A172 (cell line): ENCODE measurements around the gene TLR3. TPM values are rescaled to one million over a fixed set of nuclear protein-coding genes. Genes with fewer than 3 reads are reported as not detected.

Source experiments
- DNase-seq: peaks from one replicate; pipeline ENCODE4 v3.0.0-alpha.2; 2015; ENCODE audit warnings: low spot score
- total RNA-seq: library from RNA; depleted of rRNA; stranded (reverse); fragments of >200 nt; shearing (Covaris generic); gene quantifications from 2 replicates; pipeline ENCODE4 v1.2.3, GENCODE V29; 2014; rRNA removed

TLR3 gene
- total RNA-seq, 1 experiment from 2014 or later: 4.0 TPM

- DNase-seq: no peak
Measured at GRCh38 chr4:186104890-186105646, 36.1 kb downstream of the TLR3 start.

- DNase-seq: no peak
Measured at GRCh38 chr4:186105647-186106321, 36.8 kb downstream of the TLR3 start.

GRCh38 chr4:186107947-186108346 is 39.0 kb downstream of the TLR3 start:
- no peak for DNase-seq

DNA sequence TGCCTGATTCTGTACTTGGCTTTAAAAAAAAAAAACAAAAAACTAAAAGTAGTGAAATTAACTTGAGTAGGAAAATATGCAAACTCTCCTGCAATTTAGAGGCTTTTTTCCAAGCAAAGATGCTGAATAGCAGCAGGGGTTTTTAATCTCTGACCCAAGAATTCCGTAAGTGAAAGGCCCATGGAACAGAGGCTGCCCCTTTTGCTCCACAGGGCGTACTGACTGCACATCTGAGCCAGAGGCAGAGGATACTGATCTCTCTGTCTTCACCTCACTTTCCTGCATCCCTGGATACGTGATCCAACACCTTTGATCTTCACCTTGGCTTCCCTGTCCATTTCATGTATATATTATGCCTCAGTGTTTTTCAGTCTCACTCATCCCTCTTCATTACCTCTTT is 39.4 kb downstream of the TLR3 start:
- no peak for DNase-seq

- DNase-seq: no peak
Measured at GRCh38 chr4:186109245-186109644, 40.3 kb downstream of the TLR3 start.

DNA sequence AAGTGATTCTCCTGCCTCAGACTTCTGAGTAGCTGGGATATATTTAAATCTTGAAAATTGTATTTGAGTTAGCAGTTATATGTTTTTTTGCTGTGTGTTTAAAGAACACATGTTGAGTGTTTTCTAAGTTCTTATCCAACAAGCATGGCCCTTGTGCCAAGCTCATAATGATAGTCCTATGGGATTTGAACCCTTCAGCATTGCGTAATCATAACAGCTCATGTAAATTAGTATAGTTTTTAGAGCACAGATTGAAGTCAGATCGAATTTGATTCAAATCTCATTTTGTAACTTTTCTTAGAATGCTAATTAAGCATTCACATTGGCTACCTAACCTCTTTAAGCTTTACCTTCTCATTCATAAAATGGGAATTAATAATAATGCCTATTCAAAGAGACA is 47.7 kb downstream of the TLR3 start:
- DNase-seq: no peak

- no peak for DNase-seq
Measured at GRCh38 chr4:186118582-186118981, 49.6 kb downstream of the TLR3 start.

GRCh38 chr4:186121057-186121456 is 52.1 kb downstream of the TLR3 start:
- DNase-seq: no peak

- no peak for DNase-seq
Measured at GRCh38 chr4:186128842-186129241, 59.9 kb downstream of the TLR3 start.

DNA sequence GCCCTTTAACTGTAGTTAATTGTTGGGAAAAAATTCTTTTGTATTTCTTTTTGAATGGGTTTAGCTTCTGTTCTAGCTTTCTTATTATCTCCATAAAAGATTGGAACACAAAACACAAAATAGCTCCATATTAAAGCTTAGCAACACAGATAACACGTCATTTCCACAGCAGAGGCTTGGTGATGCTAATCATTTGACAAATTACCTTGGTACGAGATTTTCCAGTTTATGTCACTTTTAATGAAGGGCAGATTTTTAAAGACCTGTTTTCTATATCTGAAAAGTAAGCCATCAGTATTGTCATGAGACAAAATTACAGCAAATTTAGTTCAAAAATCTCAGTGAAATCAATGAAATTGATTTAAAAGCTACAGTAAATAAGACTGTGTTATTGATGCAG is 63.0 kb downstream of the TLR3 start:
- DNase-seq: no peak

DNA sequence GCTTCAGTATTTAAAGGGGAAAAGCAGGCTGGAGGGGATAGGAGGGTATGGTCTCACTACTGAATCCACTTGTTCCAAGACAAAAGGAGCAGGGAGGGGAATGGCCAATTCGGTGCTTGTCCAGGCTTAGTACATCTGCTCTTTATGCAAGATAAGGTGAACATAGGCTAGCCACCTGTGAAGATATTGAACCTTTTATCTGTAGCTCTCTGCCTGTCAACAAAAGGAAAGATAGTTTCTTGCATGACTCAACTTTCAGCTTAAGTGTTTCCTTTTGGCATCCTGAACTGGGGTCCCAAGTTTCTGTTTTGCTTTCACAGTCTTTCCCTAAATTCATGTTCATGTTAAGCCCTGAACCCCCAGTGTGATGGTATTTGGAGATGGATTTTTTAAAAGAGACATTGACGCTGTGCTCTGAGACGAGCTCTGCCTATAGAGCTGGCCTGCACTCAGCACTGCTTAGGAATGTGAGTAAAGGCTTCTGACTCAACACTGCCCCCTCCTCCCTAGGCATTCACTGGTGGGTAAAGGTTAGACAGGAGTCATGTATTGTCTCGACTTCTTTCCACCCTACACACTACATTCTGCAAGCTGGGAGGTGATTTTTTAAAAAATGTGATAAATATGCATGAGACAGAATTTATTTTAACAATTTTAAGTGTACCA is 63.8 kb downstream of the TLR3 start:
- DNase-seq: peak; percentile 43

DNA sequence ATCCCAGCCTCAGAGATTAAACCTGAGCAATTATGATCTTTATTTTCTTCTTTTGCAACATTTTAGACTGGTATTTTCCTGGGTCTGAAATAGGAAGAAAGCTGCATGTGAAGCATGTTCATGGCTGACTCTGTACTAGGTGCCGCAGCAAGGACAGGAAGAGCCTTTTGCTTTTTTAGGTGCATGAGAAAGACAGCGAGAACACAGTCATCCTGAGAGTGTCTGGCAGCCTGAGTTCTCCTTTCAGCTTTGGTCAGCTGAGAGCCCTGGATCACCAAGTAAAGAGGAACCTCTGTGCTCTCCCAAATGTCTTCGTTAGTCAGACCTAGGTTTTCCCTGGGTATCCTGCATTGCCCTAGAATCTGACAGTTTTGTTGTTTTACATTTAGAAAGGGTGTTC is 65.3 kb downstream of the TLR3 start:
- no peak for DNase-seq

DNA sequence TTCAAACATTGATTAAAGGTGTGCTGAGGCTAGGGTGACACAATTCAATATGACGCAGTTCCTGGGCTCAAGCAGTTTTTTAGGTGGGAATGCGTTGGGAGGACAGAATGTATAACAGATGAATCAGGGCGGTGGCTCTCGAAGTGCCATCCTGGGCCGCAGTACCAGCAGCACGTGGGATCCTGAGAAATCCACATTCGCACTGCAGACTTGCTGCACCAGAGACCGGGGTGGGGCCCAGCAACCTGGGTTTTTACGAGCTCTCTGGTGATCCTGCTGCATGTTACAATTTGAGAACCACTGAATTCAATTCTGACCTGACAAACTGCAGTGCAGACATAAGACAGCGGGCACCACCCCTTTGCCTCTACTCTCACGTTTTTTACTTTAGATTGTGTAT is 65.9 kb downstream of the TLR3 start:
- no peak for DNase-seq

DNA sequence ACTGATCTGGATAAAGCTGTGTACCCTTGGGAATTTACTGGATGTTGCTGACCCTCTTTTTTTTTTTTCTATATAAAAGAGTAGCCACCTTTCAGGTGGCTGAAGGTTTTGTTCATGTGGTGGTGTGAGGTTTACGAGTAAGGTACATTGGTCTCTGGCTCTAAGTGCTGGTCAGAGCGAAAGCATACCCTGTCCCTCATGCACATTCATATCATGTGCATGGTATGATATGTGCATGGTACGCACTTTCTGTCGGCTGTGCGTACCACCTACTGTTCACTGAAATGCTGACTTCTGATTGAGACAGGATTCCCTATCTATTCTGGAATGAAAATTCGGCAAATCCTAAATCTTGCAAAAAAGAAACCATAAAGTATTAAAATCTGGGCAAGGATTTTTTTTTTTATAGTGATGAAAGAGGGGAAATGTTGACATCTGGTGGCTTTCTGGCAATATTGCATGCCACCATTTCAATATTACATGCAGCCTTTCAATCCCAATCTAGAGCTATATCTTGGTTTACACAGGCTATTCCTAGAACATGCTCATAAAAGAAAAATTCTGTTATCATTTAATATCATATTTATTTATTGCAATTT is 68.3 kb downstream of the TLR3 start:
- peak; percentile 28 for DNase-seq

Other genes with a start within 250 kb of the TLR3 start
- gene FAM149A, start 35.5 kb downstream of the TLR3 start, total RNA-seq: 5.6 and 7.3 TPM in 2 replicates
- gene CYP4V2, start 122.4 kb downstream of the TLR3 start, total RNA-seq: 18.9 and 26.9 TPM in 2 replicates
- not detected in 2 replicates for gene KLKB1, start 158.4 kb downstream of the TLR3 start, total RNA-seq
- not detected in 2 replicates for gene F11, start 197.0 kb downstream of the TLR3 start, total RNA-seq